GM12873 (cell line): ENCODE data around the gene DPP10.
A peak's percentile ranks its signal among the peaks of the same experiment; 100 is the strongest.

Experiments used
- CTCF ChIP-seq: IDR thresholded peaks from 2 replicates; pipeline ENCODE4 v1.5.1; 2012; ENCODE audit warnings: low read depth, mild to moderate bottlenecking, moderate library complexity, low read length, control low read depth; ENCODE audit not compliant: insufficient read depth; ENCODE audit errors: missing control alignments

The DPP10 gene

GRCh38 chr2:115867024-115867423 is 1424.6 kb downstream of the DPP10 start:
- TF ChIP-seq CTCF = no peak

GRCh38 chr2:115874427-115874826 is 1432.0 kb downstream of the DPP10 start:
- no peak for TF ChIP-seq CTCF

- TF ChIP-seq CTCF = peak; percentile 23
These were observed 1438.1 kb downstream of the DPP10 start for GRCh38 chr2:115880558-115880957.

GRCh38 chr2:115887209-115887776 is 1444.9 kb downstream of the DPP10 start:
- TF ChIP-seq CTCF = no peak
